ENCODE data around the gene WBP1.

DNA sequence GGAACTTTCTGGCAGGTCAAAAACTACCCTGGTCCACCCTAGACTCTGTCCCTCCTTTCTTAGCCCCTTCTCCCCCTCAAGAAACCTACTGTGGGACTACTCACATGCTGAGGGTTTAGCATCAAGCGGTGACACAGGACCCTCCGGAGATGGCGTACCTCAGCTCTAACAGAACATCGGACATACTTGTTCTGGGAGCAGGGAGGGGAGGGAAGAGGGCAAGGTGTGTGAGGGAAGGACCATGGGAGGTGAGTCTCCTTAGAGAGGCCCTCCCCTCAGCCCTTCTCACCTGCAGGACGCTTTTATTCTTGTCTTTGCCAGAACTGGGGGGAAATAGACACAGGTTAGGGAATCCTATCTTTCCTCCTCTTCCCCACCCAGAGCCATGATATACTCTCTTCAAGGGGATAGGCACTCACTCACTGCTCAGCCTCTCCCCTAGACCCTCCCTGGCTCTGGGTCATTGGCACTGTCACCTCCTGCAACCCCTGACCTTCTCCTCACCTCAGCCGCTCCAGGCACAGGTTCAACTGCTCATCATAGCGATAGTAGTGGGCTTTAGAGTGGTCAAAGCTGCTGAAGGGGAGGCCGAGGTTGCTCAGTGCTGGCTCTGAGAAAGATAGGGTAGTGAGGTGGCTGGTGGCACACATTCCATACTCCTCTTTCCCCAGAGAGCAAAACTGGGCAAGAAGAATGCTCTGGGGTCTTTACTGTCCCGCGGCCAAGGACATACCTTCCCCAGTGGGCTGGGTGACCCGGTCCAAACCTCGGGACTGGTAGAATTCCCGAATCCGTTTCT, 47.4 kb downstream of the WBP1 start:
- TF ChIP-seq, protein P1, sequence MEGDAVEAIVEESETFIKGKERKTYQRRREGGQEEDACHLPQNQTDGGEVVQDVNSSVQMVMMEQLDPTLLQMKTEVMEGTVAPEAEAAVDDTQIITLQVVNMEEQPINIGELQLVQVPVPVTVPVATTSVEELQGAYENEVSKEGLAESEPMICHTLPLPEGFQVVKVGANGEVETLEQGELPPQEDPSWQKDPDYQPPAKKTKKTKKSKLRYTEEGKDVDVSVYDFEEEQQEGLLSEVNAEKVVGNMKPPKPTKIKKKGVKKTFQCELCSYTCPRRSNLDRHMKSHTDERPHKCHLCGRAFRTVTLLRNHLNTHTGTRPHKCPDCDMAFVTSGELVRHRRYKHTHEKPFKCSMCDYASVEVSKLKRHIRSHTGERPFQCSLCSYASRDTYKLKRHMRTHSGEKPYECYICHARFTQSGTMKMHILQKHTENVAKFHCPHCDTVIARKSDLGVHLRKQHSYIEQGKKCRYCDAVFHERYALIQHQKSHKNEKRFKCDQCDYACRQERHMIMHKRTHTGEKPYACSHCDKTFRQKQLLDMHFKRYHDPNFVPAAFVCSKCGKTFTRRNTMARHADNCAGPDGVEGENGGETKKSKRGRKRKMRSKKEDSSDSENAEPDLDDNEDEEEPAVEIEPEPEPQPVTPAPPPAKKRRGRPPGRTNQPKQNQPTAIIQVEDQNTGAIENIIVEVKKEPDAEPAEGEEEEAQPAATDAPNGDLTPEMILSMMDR (IDR thresholded peaks at IDR 0.05) = no peak
- TF ChIP-seq POLR2AphosphoS5 (IDR thresholded peaks at IDR 0.05) = no peak

All from esophagus muscularis mucosa (tissue), 3 donors.